Keratinocyte (primary cell): ENCODE measurements around the gene SFTPD. TPM values are rescaled to one million over a fixed set of nuclear protein-coding genes. Genes with fewer than 3 reads are reported as not detected.

Source experiments
- DNase-seq: peaks from one replicate; pipeline ENCODE4 v3.0.0-alpha.2; 2011; ENCODE audit warnings: low read depth, missing footprints, low spot score
- FAIRE-seq: peaks from 2 replicates; lab custom pipeline; 2011; peaks lifted over from hg19 to GRCh38; lab: Jason Lieb, UNC
- H2AFZ ChIP-seq: 2 replicates; pipeline ENCODE4 v1.6.0; 2012; ENCODE audit warnings: low read length, control low read depth, inconsistent platforms; ENCODE audit not compliant: control insufficient read depth
- H3K27ac ChIP-seq: 2 replicates; pipeline ENCODE4 v1.5.1; 2011; ENCODE audit warnings: low read length; ENCODE audit not compliant: control insufficient read depth, insufficient read depth
- H3K27me3 ChIP-seq: 3 replicates; pipeline ENCODE4 v1.6.0; 2011; ENCODE audit warnings: low read length; ENCODE audit not compliant: control insufficient read depth, insufficient read depth; ENCODE audit errors: extremely low read depth
- H3K36me3 ChIP-seq, 2 experiments: 2 replicates in 1 of 2; 3 replicates in 1 of 2; pipeline ENCODE4 v1.5.1; 2011; ENCODE audit warnings: low read length in 2 of 2, mild to moderate bottlenecking in 1 of 2; ENCODE audit not compliant: control insufficient read depth in 2 of 2, insufficient read depth in 2 of 2; ENCODE audit errors: extremely low read depth in 1 of 2
- H3K4me1 ChIP-seq: 3 replicates; pipeline ENCODE4 v1.5.1; 2011; ENCODE audit warnings: low read length; ENCODE audit not compliant: control insufficient read depth, insufficient read depth; ENCODE audit errors: extremely low read depth
- H3K4me2 ChIP-seq: 3 replicates; pipeline ENCODE4 v1.6.0; 2011; ENCODE audit warnings: low read depth, low read length; ENCODE audit not compliant: control insufficient read depth, insufficient read depth; ENCODE audit errors: extremely low read depth
- H3K4me3 ChIP-seq, 3 experiments: fragments of 200-600 bp in 1 of 3; sonication (generic) in 1 of 3; 2 replicates in 2 of 3; 3 replicates in 1 of 3; pipeline ENCODE4 v1.5.1; 2011 to 2016; ENCODE audit warnings: low read length in 3 of 3, mild to moderate bottlenecking in 3 of 3, control low read depth in 2 of 3, inconsistent platforms in 1 of 3, low read depth in 1 of 3, mixed read lengths in 1 of 3, mixed run types in 1 of 3, moderate library complexity in 1 of 3; ENCODE audit not compliant: control insufficient read depth in 2 of 3, insufficient read depth in 2 of 3; ENCODE audit errors: extremely low read depth in 1 of 3
- H3K79me2 ChIP-seq: 2 replicates; pipeline ENCODE4 v1.6.0; 2012; ENCODE audit warnings: low read length; ENCODE audit not compliant: control insufficient read depth, insufficient read depth
- H3K9ac ChIP-seq: 3 replicates; pipeline ENCODE4 v1.6.0; 2011; ENCODE audit warnings: low read length; ENCODE audit not compliant: control insufficient read depth, insufficient read depth; ENCODE audit errors: extremely low read depth
- H3K9me1 ChIP-seq: 3 replicates; pipeline ENCODE4 v1.6.0; 2011; ENCODE audit warnings: low read length; ENCODE audit not compliant: control insufficient read depth, insufficient read depth; ENCODE audit errors: extremely low read depth
- H3K9me3 ChIP-seq: 2 replicates; pipeline ENCODE4 v1.5.1; 2012; ENCODE audit warnings: low read depth, low read length; ENCODE audit not compliant: control insufficient read depth
- H4K20me1 ChIP-seq: 3 replicates; pipeline ENCODE4 v1.6.0; 2011; ENCODE audit warnings: low read length; ENCODE audit not compliant: control insufficient read depth, insufficient read depth; ENCODE audit errors: extremely low read depth
- CTCF ChIP-seq, 3 experiments: IDR thresholded peaks in 1 of 3; conservative IDR thresholded peaks in 1 of 3; optimal IDR thresholded peaks in 1 of 3; 2 replicates in 2 of 3; 3 replicates in 1 of 3; pipeline versions ENCODE3 to v1.5.1; 2011; ENCODE audit warnings: low read length in 3 of 3, mild to moderate bottlenecking in 3 of 3, moderate library complexity in 2 of 3, control low read depth in 1 of 3, inconsistent platforms in 1 of 3; ENCODE audit not compliant: insufficient read depth in 2 of 3; ENCODE audit errors: extremely low read depth in 1 of 3
- EZH2 ChIP-seq: IDR thresholded peaks from one replicate; pipeline ENCODE4 v1.6.1; 2012; ENCODE audit warnings: inconsistent platforms, mild to moderate bottlenecking, low read length, moderate library complexity
- dilution Hi-C: fragments of 300-500 bp; cut with MboI; formaldehyde crosslinking; loops from one replicate; pipeline ENCODE4 v1.7.0; 2020; ENCODE audit warnings: low sequenced_read_pairs; ENCODE audit not compliant: extremely low pct_ligation_motif_present
- polyA plus RNA-seq, 5 experiments: library from polyadenylated mRNA; depleted of rRNA in 3 of 5; stranded (reverse) in 3 of 5; stranded (forward) in 1 of 5; unstranded in 1 of 5; fragments of >200 nt; gene quantifications; 1 replicate in 1 of 5; 2 replicates in 3 of 5; 3 replicates in 1 of 5; pipeline versions ENCODE4 v1.2.1 to v1.2.3, GENCODE V29; 2011 to 2012; ENCODE audit warnings: missing spikeins in 2 of 5, low read depth in 1 of 5, low replicate concordance in 1 of 5

The SFTPD gene
- polyA plus RNA-seq, 1 donor (not counting 4 experiments of a cell fraction or from before 2014, with no cell fraction given): 0.04 TPM

GRCh38 chr10:79946271-79947082 lies 2.4 kb downstream of the SFTPD start:
- Histone ChIP-seq H3K9ac (no peak overlapping the region), H3K4me1 (no peaks in the 10 kb centered on the region), H2AFZ (no peak overlapping the region), H3K4me2 (no peak overlapping the region), H3K27ac (no peak overlapping the region), H3K9me1 (no peaks in the 10 kb centered on the region), H3K36me3 (no peaks in the 10 kb centered on the region), H3K4me3 (no peak overlapping the region), H3K9me3 (no peaks in the 10 kb centered on the region), H4K20me1 (no peaks in the 10 kb centered on the region), H3K79me2 (no peaks in the 10 kb centered on the region), H3K27me3 (peaks cover 5% of the 10 kb centered on the region)
- no peak for TF ChIP-seq EZH2
- TF ChIP-seq CTCF (optimal IDR thresholded peaks at IDR 0.05 in 1 of 3, IDR thresholded peaks at IDR 0.05 in 1 of 3, conservative IDR thresholded peaks at IDR 0.05 in 1 of 3; ENCODE audit: extremely low read depth in 1 of 3, insufficient read depth in 2 of 3, low read length in 3 of 3): no peak
- no peak for DNase-seq
- dilution Hi-C loops: no loop called here
- no peak for FAIRE-seq

DNA sequence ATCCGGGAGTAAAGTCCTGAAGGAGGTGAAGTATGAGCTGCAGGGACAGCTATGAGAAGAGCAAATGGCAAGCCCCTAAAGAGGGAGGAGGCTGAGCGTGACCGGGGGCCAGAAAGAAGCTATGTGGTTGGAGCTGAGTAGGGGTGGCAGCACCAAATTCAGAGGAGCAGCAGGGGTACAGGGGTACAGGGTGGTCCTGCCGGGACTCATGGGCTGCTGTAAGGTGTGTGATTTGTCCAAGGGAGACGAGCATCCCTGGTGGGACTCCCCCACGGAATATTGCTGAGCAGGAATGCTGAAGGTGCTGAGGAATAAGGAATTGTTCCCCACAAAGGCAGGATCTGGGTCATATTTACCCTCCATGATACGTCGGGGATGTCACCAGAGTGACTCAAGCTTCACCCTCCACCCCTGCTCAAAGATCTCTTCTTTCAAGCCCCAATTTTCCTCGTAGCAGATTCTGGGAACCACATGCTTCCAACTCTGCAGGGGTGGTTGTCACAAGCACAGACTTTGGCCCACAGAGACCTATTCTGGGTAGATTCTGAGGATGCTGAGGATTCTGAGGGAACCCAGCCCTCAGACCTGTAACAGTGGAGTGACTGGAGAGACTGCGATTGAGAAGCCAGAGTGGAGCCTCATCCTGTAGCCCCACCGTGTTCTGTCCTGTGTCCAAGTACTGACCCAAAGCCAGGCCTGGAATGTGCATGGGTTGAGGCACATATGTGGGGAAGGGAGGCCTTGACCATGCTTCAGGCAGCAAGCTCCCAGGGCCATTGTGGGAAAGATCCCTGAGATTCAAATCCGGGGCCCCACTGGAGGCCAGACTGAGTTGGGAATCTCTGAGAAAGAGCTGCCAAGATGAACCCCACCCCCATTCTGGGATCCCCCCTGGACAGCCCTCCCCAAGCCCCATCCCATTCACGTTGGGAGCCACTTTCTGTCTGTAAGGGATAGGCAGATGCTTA lies 4.2 kb downstream of the SFTPD start:
- no peak overlapping the region for H3K4me2 ChIP-seq
- no peak overlapping the region for H3K9ac ChIP-seq
- H3K4me1 ChIP-seq: no peaks in the 10 kb centered on the region
- no peak for FAIRE-seq
- H3K36me3 ChIP-seq: no peaks in the 10 kb centered on the region
- H3K79me2 ChIP-seq: no peaks in the 10 kb centered on the region
- H3K4me3 ChIP-seq: no peak overlapping the region
- dilution Hi-C loops: no loop called here
- peaks cover 5% of the 10 kb centered on the region for H3K27me3 ChIP-seq
- DNase-seq: no peak
- H4K20me1 ChIP-seq: no peaks in the 10 kb centered on the region
- H3K9me3 ChIP-seq: no peaks in the 10 kb centered on the region
- no peak overlapping the region for H2AFZ ChIP-seq
- no peak overlapping the region for H3K27ac ChIP-seq
- no peak for TF ChIP-seq CTCF (optimal IDR thresholded peaks at IDR 0.05 in 1 of 3, IDR thresholded peaks at IDR 0.05 in 1 of 3, conservative IDR thresholded peaks at IDR 0.05 in 1 of 3; ENCODE audit: extremely low read depth in 1 of 3, insufficient read depth in 2 of 3, low read length in 3 of 3)
- TF ChIP-seq EZH2: no peak
- H3K9me1 ChIP-seq: no peaks in the 10 kb centered on the region
